Activated B cell treated with CpG ODN at 0.5 μM for 24 hours (primary cell): Measurements from ENCODE around the gene ANKZF1. TPM values are rescaled to one million over a fixed set of nuclear protein-coding genes. Genes with fewer than 3 reads are reported as not detected.

Experiments used
- ATAC-seq: fragments of 200-7000 bp; cut with Tn5 transposase; one replicate; pipeline ENCODE4 v1.10.0; 2021; ENCODE audit warnings: low read depth, mild to moderate bottlenecking, moderate library complexity
- CTCF ChIA-PET: fragments of 350-600 bp; sonication (Branson Sonifier 250); formaldehyde crosslinking; loops from one replicate; lab custom pipeline; 2021; ENCODE audit warnings: antibody characterized with exemption; lab: Charles Lee
- POLR2A ChIA-PET: fragments of 350-600 bp; sonication (Branson Sonifier 250); formaldehyde crosslinking; loops from one replicate; lab custom pipeline; 2021; ENCODE audit warnings: antibody characterized with exemption; lab: Charles Lee
- DNase-seq: peaks from one replicate; pipeline ENCODE4 v3.0.0; 2022
- H3K27ac Mint-ChIP-seq: one replicate; pipeline ENCODE4 v1.8.0; 2020; ENCODE audit warnings: mixed read lengths
- H3K27me3 Mint-ChIP-seq: one replicate; pipeline ENCODE4 v1.8.0; 2021; ENCODE audit warnings: mixed read lengths
- H3K36me3 Mint-ChIP-seq: one replicate; pipeline ENCODE4 v1.8.0; 2021; ENCODE audit warnings: low read depth, mixed read lengths
- H3K4me1 Mint-ChIP-seq: one replicate; pipeline ENCODE4 v1.8.0; 2021; ENCODE audit warnings: mixed read lengths
- H3K4me3 Mint-ChIP-seq: one replicate; pipeline ENCODE4 v1.8.0; 2020; ENCODE audit warnings: mild to moderate bottlenecking, mixed read lengths
- H3K9me3 Mint-ChIP-seq: one replicate; pipeline ENCODE4 v1.8.0; 2020; ENCODE audit warnings: mixed read lengths
- CTCF ChIP-seq: fragments of 200-600 bp; IDR thresholded peaks from one replicate; pipeline ENCODE4 v1.8.0; 2022; ENCODE audit warnings: antibody characterized with exemption, mild to moderate bottlenecking
- intact Hi-C: fragments of 100-400 bp; cut with micrococcal nuclease; formaldehyde crosslinking; loops from one replicate; pipeline ENCODE4 v1.15.1; 2024
- total RNA-seq: library from RNA; stranded (reverse); gene quantifications from 2 replicates; pipeline ENCODE4 v1.2.3, GENCODE V29; 2022

Gene ANKZF1
- total RNA-seq, 1 donor from 2014 or later = 105 TPM

GRCh38 chr2:219220652-219221402 lies 8.8 kb upstream of the ANKZF1 start:
- TF ChIP-seq CTCF = no peak
- DNase-seq (no peak), ATAC-seq (no peak)
- CTCF ChIA-PET = interaction anchor here (4.3 kb wide), 1 partner anchor 74 kb away, joined by 25 read pairs; no protein-coding TSS in a partner anchor
- Mint-ChIP-seq H3K4me1 (peaks cover 19% of the 10 kb centered on the region), H3K27me3 (no peaks in the 10 kb centered on the region), H3K36me3 (peaks cover 58% of the 10 kb centered on the region), H3K9me3 (no peaks in the 10 kb centered on the region), H3K27ac (no peak overlapping the region), H3K4me3 (no peak overlapping the region)
- POLR2A ChIA-PET = interaction anchor here (1.0 to 5.9 kb wide), 4 partner anchors 9 to 75 kb away, joined by 3 to 52 read pairs (median 37); partner anchors contain the start of genes ANKZF1, ATG9A, CNPPD1 and ZFAND2B
- intact Hi-C loops = no loop called here

GRCh38 chr2:219221957-219222518 lies 7.6 kb upstream of the ANKZF1 start:
- Mint-ChIP-seq H3K36me3 (peaks cover 62% of the 10 kb centered on the region), H3K4me3 (no peak overlapping the region), H3K27ac (no peak overlapping the region), H3K4me1 (peaks cover 21% of the 10 kb centered on the region), H3K27me3 (no peaks in the 10 kb centered on the region), H3K9me3 (no peaks in the 10 kb centered on the region)
- intact Hi-C loops = no loop called here
- ChIA-PET CTCF (no interaction called here), POLR2A (interaction anchor here (0.6 to 1.4 kb wide), 4 partner anchors 10 to 73 kb away, joined by 3 to 4 read pairs (median 3); partner anchors contain the start of genes GLB1L and STK16)
- no peak for TF ChIP-seq CTCF
- ATAC-seq = no peak
- DNase-seq = no peak

- no peak overlapping the region for H3K27ac Mint-ChIP-seq
- H3K4me3 Mint-ChIP-seq = no peak overlapping the region
- no peak for TF ChIP-seq CTCF
- intact Hi-C loops = no loop called here
- H3K27me3 Mint-ChIP-seq = no peaks in the 10 kb centered on the region
- no peaks in the 10 kb centered on the region for H3K9me3 Mint-ChIP-seq
- peaks cover 27% of the 10 kb centered on the region for H3K4me1 Mint-ChIP-seq
- CTCF ChIA-PET = no interaction called here
- DNase-seq (no peak), ATAC-seq (no peak)
- H3K36me3 Mint-ChIP-seq = peaks cover 61% of the 10 kb centered on the region
- POLR2A ChIA-PET = interaction anchor here (0.7 to 1.1 kb wide), 2 partner anchors 25 to 26 kb away, joined by 3 read pairs; no protein-coding TSS in a partner anchor
Measured at GRCh38 chr2:219223831-219224610, 5.6 kb upstream of the ANKZF1 start.

GRCh38 chr2:219225350-219225749 lies 4.3 kb upstream of the ANKZF1 start:
- ATAC-seq (no peak), DNase-seq (no peak)
- H3K27me3 Mint-ChIP-seq = no peaks in the 10 kb centered on the region
- H3K27ac Mint-ChIP-seq = no peak overlapping the region
- H3K4me3 Mint-ChIP-seq = no peak overlapping the region
- ChIA-PET CTCF (no interaction called here), POLR2A (interaction anchor here (7.8 kb wide), 1 partner anchor 24 kb away, joined by 287 read pairs; the partner anchor contains the start of genes GLB1L, STK16, TUBA4A and TUBA4B)
- TF ChIP-seq CTCF = no peak
- no peaks in the 10 kb centered on the region for H3K9me3 Mint-ChIP-seq
- peaks cover 64% of the 10 kb centered on the region for H3K36me3 Mint-ChIP-seq
- intact Hi-C loops = no loop called here
- peaks cover 26% of the 10 kb centered on the region for H3K4me1 Mint-ChIP-seq
